Stimulated activated CD4-positive, alpha-beta T cell treated with anti-CD3 and anti-CD28 coated beads, Interleukin-2, amount 100 ng/mL, for 4 hours (primary cell): ENCODE measurements around the gene IMP4.

Experiments
- DNase-seq: peaks from one replicate; pipeline ENCODE4 v3.0.0-alpha.2; 2020; ENCODE audit warnings: low read depth

IMP4 gene

GRCh38 chr2:130336877-130337734 lies 5.6 kb upstream of the IMP4 start:
- peak; percentile 28 for DNase-seq

- no peak for DNase-seq
Measured at GRCh38 chr2:130337735-130338325, 4.9 kb upstream of the IMP4 start.

GRCh38 chr2:130338793-130339345 lies 3.8 kb upstream of the IMP4 start:
- DNase-seq = no peak

- DNase-seq = no peak
Measured at GRCh38 chr2:130339885-130340745, 2.6 kb upstream of the IMP4 start.

GRCh38 chr2:130341562-130342019 lies 1.1 kb upstream of the IMP4 start:
- DNase-seq = no peak

- peak; percentile 74 for DNase-seq
Measured at GRCh38 chr2:130342020-130342532, 621 bp upstream of the IMP4 start.

GRCh38 chr2:130344578-130344977 lies 1.9 kb downstream of the IMP4 start:
- DNase-seq = no peak

GRCh38 chr2:130345091-130345490 lies 2.4 kb downstream of the IMP4 start:
- no peak for DNase-seq

GRCh38 chr2:130345611-130346010 lies 2.9 kb downstream of the IMP4 start:
- no peak for DNase-seq

GRCh38 chr2:130346041-130346740 lies 3.5 kb downstream of the IMP4 start:
- no peak for DNase-seq

- DNase-seq = no peak
Measured at GRCh38 chr2:130346741-130347066, 4.0 kb downstream of the IMP4 start.

- no peak for DNase-seq
Measured at GRCh38 chr2:130347220-130347925, 4.7 kb downstream of the IMP4 start.

GRCh38 chr2:130349174-130349573 lies 6.5 kb downstream of the IMP4 start:
- DNase-seq = no peak

GRCh38 chr2:130351711-130352110 lies 9.0 kb downstream of the IMP4 start:
- DNase-seq = no peak

GRCh38 chr2:130352237-130352636 lies 9.5 kb downstream of the IMP4 start:
- no peak for DNase-seq

- DNase-seq = no peak
Measured at GRCh38 chr2:130353291-130354138, 10.8 kb downstream of the IMP4 start.

GRCh38 chr2:130354139-130354428 lies 11.4 kb downstream of the IMP4 start:
- DNase-seq = no peak

- no peak for DNase-seq
Measured at GRCh38 chr2:130355172-130355577, 12.5 kb downstream of the IMP4 start.

- no peak for DNase-seq
Measured at GRCh38 chr2:130355578-130356431, 13.1 kb downstream of the IMP4 start, which contains the start of gene PTPN18. TSS of gene PTPN18 (plus strand) at chr2:130356056. CDS start at chr2:130356108, 52 bp downstream.
